K562 (cell line): ENCODE measurements around the gene SLC7A4. TPM values are rescaled to one million over a fixed set of nuclear protein-coding genes. Genes with fewer than 3 reads are reported as not detected.
"Not testable (repeated sequence)": the region's sequence is repeated elsewhere in the genome, so short reads cannot be mapped to it uniquely, and the experiment has no call there.

ENCODE experiments used
- ATAC-seq: fragments of 200-7000 bp; cut with Tn5 transposase; 3 replicates; pipeline ENCODE4 v1.9.1; 2020; ENCODE audit warnings: moderate library complexity
- BruUV-seq: library from RNA; stranded (reverse); fragments of 400-500 nt; replicated peaks from 2 replicates; lab custom pipeline; 2021; lab: Mats Ljungman, UMichigan
- CTCF ChIA-PET: fragments of 300-600 bp; formaldehyde crosslinking; extraction: SDS; loops from one replicate; lab custom pipeline; 2021; ENCODE audit warnings: low intra/inter-chr PET ratio; lab: Yijun Ruan, JAX
- POLR2A ChIA-PET: fragments of 300-600, 350-650 bp; sonication (Branson Sonifier 250); formaldehyde crosslinking; extraction: SDS; loops from one replicate; lab custom pipeline; 2021; ENCODE audit warnings: antibody characterized with exemption, inconsistent platforms; lab: Yijun Ruan, JAX
- DNase-seq, 4 experiments: peaks; one replicate each; pipeline versions ENCODE4 v3.0.0 to v3.0.0-alpha.2; 2011 to 2018; ENCODE audit warnings: low spot score in 3 of 4, mixed read lengths in 3 of 4; ENCODE audit errors: extremely low read depth in 1 of 4
- FAIRE-seq: peaks from 2 replicates; lab custom pipeline; 2011; peaks lifted over from hg19 to GRCh38; lab: Jason Lieb, UNC
- H2AFZ ChIP-seq: 2 replicates; pipeline ENCODE4 v1.6.0; 2011; ENCODE audit warnings: low read depth, low read length, control low read depth, inconsistent platforms
- H3K27ac ChIP-seq: fragments of 200-600 bp; 3 replicates; pipeline ENCODE4 v1.8.0; 2011; ENCODE audit warnings: low read depth, mild to moderate bottlenecking, control low read depth, inconsistent platforms, low read length, moderate library complexity, mixed read lengths; ENCODE audit errors: extremely low read depth
- H3K27me3 ChIP-seq, 2 experiments: fragments of 300-600 bp in 1 of 2; 2 replicates in 1 of 2; 3 replicates in 1 of 2; pipeline versions ENCODE4 v1.6.0 to v1.8.0; 2011; ENCODE audit warnings: inconsistent platforms in 2 of 2, low read length in 2 of 2, mild to moderate bottlenecking in 1 of 2, mixed read lengths in 1 of 2, moderate library complexity in 1 of 2; ENCODE audit not compliant: control insufficient read depth in 2 of 2, insufficient read depth in 2 of 2
- H3K36me3 ChIP-seq: fragments of 300-600 bp; 3 replicates; pipeline ENCODE4 v1.8.0; 2011; ENCODE audit warnings: mild to moderate bottlenecking, low read length, inconsistent platforms; ENCODE audit not compliant: control insufficient read depth, insufficient read depth
- H3K4me1 ChIP-seq, 2 experiments: fragments of 200-600 bp in 1 of 2; replicated peaks in 1 of 2; 2 replicates in 1 of 2; 3 replicates in 1 of 2; pipeline versions ENCODE4 v1.5.1 to v1.8.0; 2011; ENCODE audit warnings: inconsistent platforms in 2 of 2, low read length in 2 of 2, mild to moderate bottlenecking in 1 of 2, mixed read lengths in 1 of 2, moderate library complexity in 1 of 2; ENCODE audit not compliant: control insufficient read depth in 2 of 2, insufficient read depth in 2 of 2
- H3K4me2 ChIP-seq: 2 replicates; pipeline ENCODE4 v1.6.1; 2011; ENCODE audit warnings: low read length, control low read depth, inconsistent platforms, mixed read lengths; ENCODE audit not compliant: insufficient read depth
- H3K4me3 ChIP-seq: fragments of 200-600 bp; sonication (generic), shearing (Covaris generic); 2 replicates; pipeline ENCODE4 v1.5.1; 2016; ENCODE audit warnings: control low read depth, inconsistent platforms
- H3K79me2 ChIP-seq: fragments of 200-600 bp; 3 replicates; pipeline ENCODE4 v1.8.0; 2011; ENCODE audit warnings: low read length, inconsistent platforms; ENCODE audit not compliant: control insufficient read depth, insufficient read depth
- H3K9ac ChIP-seq, 2 experiments: 2 replicates each; pipeline versions ENCODE4 v1.6.0 to v1.6.1; 2011; ENCODE audit warnings: low read depth in 2 of 2, low read length in 2 of 2, control low read depth in 1 of 2, inconsistent platforms in 1 of 2, mild to moderate bottlenecking in 1 of 2, mixed read lengths in 1 of 2; ENCODE audit not compliant: insufficient read depth in 1 of 2
- H3K9me1 ChIP-seq: one replicate; pipeline ENCODE4 v1.6.0; 2011; ENCODE audit warnings: inconsistent platforms, mild to moderate bottlenecking, low read length, moderate library complexity; ENCODE audit not compliant: control insufficient read depth, insufficient read depth
- H3K9me3 ChIP-seq: replicated peaks from 2 replicates; pipeline ENCODE4 v1.5.1; 2011; ENCODE audit warnings: low read depth, low read length, inconsistent platforms; ENCODE audit not compliant: control insufficient read depth, insufficient read depth
- H4K20me1 ChIP-seq: replicated peaks from 2 replicates; pipeline ENCODE4 v1.6.1; 2011; ENCODE audit warnings: low read length, inconsistent platforms, mixed read lengths; ENCODE audit not compliant: control insufficient read depth, insufficient read depth
- BRD9 ChIP-seq: fragments of 450-650 bp; IDR thresholded peaks from 2 replicates; pipeline ENCODE4 v1.6.1; 2018; ENCODE audit warnings: low read depth; ENCODE audit not compliant: partially characterized antibody
- CREB3L1 ChIP-seq: fragments of 450-650 bp; IDR thresholded peaks from 2 replicates; pipeline ENCODE4 v1.6.1; 2014; ENCODE audit warnings: low read depth, mild to moderate bottlenecking, moderate library complexity, borderline replicate concordance
- ESRRA ChIP-seq: fragments of 450-650 bp; IDR thresholded peaks from 2 replicates; pipeline ENCODE4 v1.6.1; 2014; ENCODE audit warnings: low read depth, mild to moderate bottlenecking, moderate library complexity, borderline replicate concordance
- HNRNPLL ChIP-seq: fragments of 200-400 bp; formaldehyde crosslinking; IDR thresholded peaks from 2 replicates; pipeline ENCODE4 v1.6.1; 2017; ENCODE audit warnings: low read length, low read depth, mild to moderate bottlenecking; ENCODE audit not compliant: poor library complexity, severe bottlenecking
- MYC ChIP-seq, 2 experiments: fragments of 250-450 bp in 1 of 2; sonication (Bioruptor Pico) in 1 of 2; IDR thresholded peaks; 2 replicates each; pipeline versions ENCODE4 v1.5.1 to v1.6.1; 2012 to 2021; ENCODE audit warnings: low read depth in 2 of 2, borderline replicate concordance in 1 of 2, improper control_type of control experiment in 1 of 2, low read length in 1 of 2, mild to moderate bottlenecking in 1 of 2, moderate library complexity in 1 of 2
- NR1H2 ChIP-seq: sonication (generic); formaldehyde crosslinking; IDR thresholded peaks from 2 replicates; pipeline ENCODE4 v1.4.0; 2020; ENCODE audit warnings: mild to moderate bottlenecking, missing genetic modification reagents
- POU5F1 ChIP-seq: fragments of 150-350 bp; IDR thresholded peaks from 2 replicates; pipeline ENCODE4 v1.6.1; 2014; ENCODE audit warnings: borderline replicate concordance, low read length, low read depth, mild to moderate bottlenecking; ENCODE audit not compliant: partially characterized antibody
- PREB ChIP-seq: sonication (generic); formaldehyde crosslinking; IDR thresholded peaks from 2 replicates; pipeline ENCODE4 v1.8.1; 2023; ENCODE audit warnings: mild to moderate bottlenecking, missing genetic modification reagents
- SRF ChIP-seq, 2 experiments: fragments of 250-450, 450-650 bp in 1 of 2; sonication (Bioruptor Pico) in 1 of 2; sonication (generic) in 1 of 2; formaldehyde crosslinking; IDR thresholded peaks; 2 replicates each; pipeline versions ENCODE4 v1.5.0 to v1.5.1; 2020 to 2022; ENCODE audit warnings: mild to moderate bottlenecking in 1 of 2, missing genetic modification reagents in 1 of 2
- ZKSCAN1 ChIP-seq: fragments of 150-350 bp; IDR thresholded peaks from 2 replicates; pipeline ENCODE4 v1.6.1; 2016; ENCODE audit warnings: low read depth, low read length
- WGBS: fragments of 100-300 bp; shearing (Covaris generic); methylation state at CpG from one replicate; pipeline ENCODE4 v1.1.6; 2016; ENCODE audit warnings: low coverage, mixed read lengths; ENCODE audit not compliant: insufficient coverage; ENCODE audit errors: missing lambda C conversion rate; 5-methylcytosine and 5-hydroxymethylcytosine counted together
- in situ Hi-C: fragments of 300-500 bp; cut with MboI; formaldehyde crosslinking; loops from 4 replicates; pipeline ENCODE4 v1.15.0; 2018; ENCODE audit warnings: inconsistent platforms, mixed read lengths
- intact Hi-C: fragments of 100-400 bp; cut with micrococcal nuclease; formaldehyde crosslinking; loops from 2 replicates; pipeline ENCODE4 v1.14.2; 2022
- polyA plus RNA-seq, 8 experiments: library from polyadenylated mRNA; depleted of rRNA in 4 of 8; stranded (reverse) in 5 of 8; unstranded in 3 of 8; fragments of >200 nt; fragmentation: Nextera tagmentation in 2 of 8; fragmentation: Illumina TruSeq in 1 of 8; extraction: Ambion mirVana in 2 of 8; extraction: Trizol in 1 of 8; gene quantifications; 2 replicates each; pipeline versions ENCODE4 v1.2.1 to v1.2.3, GENCODE V29; 2011 to 2014; ENCODE audit warnings: inconsistent platforms in 1 of 8, missing spikeins in 1 of 8
- total RNA-seq, 7 experiments: library from RNA; depleted of rRNA in 6 of 7; stranded (reverse); fragments of >200 nt in 6 of 7; fragmentation: Illumina TruSeq in 2 of 7; extraction: Trizol in 2 of 7; gene quantifications; 2 replicates each; pipeline versions ENCODE4 v1.2.1 to v1.2.3, GENCODE V29; 2011 to 2021; ENCODE audit warnings: low replicate concordance in 1 of 7

SLC7A4 gene
- total and polyA plus RNA-seq, 9 of the 15 experiments (the other 6 are each of a cell fraction or from before 2014, with no cell fraction given), result not detected

- FAIRE-seq, H3K9me1 ChIP-seq, POLR2A ChIA-PET, H3K4me2 ChIP-seq, H3K9me3 ChIP-seq, H3K9ac ChIP-seq, H3K79me2 ChIP-seq, DNase-seq, H3K4me3 ChIP-seq, intact Hi-C loops, H3K27ac ChIP-seq, H2AFZ ChIP-seq, CTCF ChIA-PET, BruUV-seq, H3K36me3 ChIP-seq, in situ Hi-C loops, ATAC-seq: not testable (repeated sequence)
- Histone ChIP-seq H3K4me1 (peaks cover 19 to 20% of the 10 kb centered on the region in 2 experiments), H3K27me3 (peaks cover 27 to 45% of the 10 kb centered on the region in 2 experiments), H4K20me1 (peaks cover 18% of the 10 kb centered on the region; the same call in 1 of the 2 replicates)
- peak; percentile 60; the same call in 1 of the 2 replicates for TF ChIP-seq ESRRA
- 3% methylated on average over 7 of the region's 8 CpGs for WGBS
Measured at GRCh38 chr22:21060363-21060762, 28.0 kb upstream of the SLC7A4 start.

- Histone ChIP-seq H3K9me3 (no peaks in the 10 kb centered on the region), H3K36me3 (no peaks in the 10 kb centered on the region), H3K27me3 (peaks cover 22 to 63% of the 10 kb centered on the region in 2 experiments; a peak in 4 of 5 replicates), H3K79me2 (no peaks in the 10 kb centered on the region), H3K4me1 (peaks cover 26 to 40% of the 10 kb centered on the region in 2 experiments), H4K20me1 (peaks cover 33% of the 10 kb centered on the region; the same call in 1 of the 2 replicates), H3K4me3 (no peak overlapping the region), H3K9me1 (peaks cover 15% of the 10 kb centered on the region), H2AFZ (peak overlapping the region; percentile 64), H3K4me2 (peak overlapping the region; percentile 71), H3K9ac (peak overlapping the region in 1 of 2 experiments; percentile 75; a peak in 1 of 4 replicates), H3K27ac (no peak overlapping the region)
- POLR2A ChIA-PET, result interaction anchor here (0.6 to 4.8 kb wide), 16 partner anchors 10 to 1229 kb away, joined by 3 to 54 read pairs (median 4); partner anchors contain the start of genes LRRC74B, LZTR1 and P2RX6
- BruUV-seq, result no TSS peak
- intact Hi-C loops, result loop anchor here (5.0 kb wide), 1 partner anchor 54 kb away; the partner anchor contains the start of gene THAP7
- in situ Hi-C loops, result loop anchor here (5.0 kb wide), 1 partner anchor 374 kb away; no protein-coding TSS in a partner anchor
- CTCF ChIA-PET, result interaction anchor here (0.5 kb wide), 1 partner anchor 128 kb away, joined by 4 read pairs; no protein-coding TSS in a partner anchor
- FAIRE-seq (peak; percentile 60), ATAC-seq (peak; percentile 73), DNase-seq (peak; percentile 84 to 97 (median 92))
- 5% methylated on average over 7 of the region's 7 CpGs for WGBS
- TF ChIP-seq POU5F1, result peak; percentile 42
- no peak for TF ChIP-seq ZKSCAN1
- peak; percentile 45; the same call in 1 of the 2 replicates for TF ChIP-seq MYC (IDR thresholded peaks at IDR 0.05; ENCODE audit: low read depth, low read length)
- TF ChIP-seq MYC (CRISPR knock-in tag; IDR thresholded peaks at IDR 0.05; ENCODE audit: borderline replicate concordance, low read depth), result no peak
- TF ChIP-seq BRD9, result no peak
- peak; percentile 7 for TF ChIP-seq HNRNPLL
- TF ChIP-seq NR1H2 (CRISPR knock-in tag), result peak; percentile 95; the same call in 1 of the 2 replicates
- TF ChIP-seq PREB (CRISPR knock-in tag), result no peak
- peak; percentile 21 to 64; a peak in 1 of 4 replicates for TF ChIP-seq SRF (CRISPR knock-in tag; IDR thresholded peaks at IDR 0.05)
- TF ChIP-seq CREB3L1, result 0 out of 2 replicates have a peak, but pooled peaks have one; percentile 26
Measured at GRCh38 chr22:21055880-21056319, 23.5 kb upstream of the SLC7A4 start.
